OCI-LY1 (cell line): Measurements from ENCODE around the gene ANGPTL7.

Source experiments
- H2AFZ ChIP-seq: fragments of 200-600 bp; sonication (generic), shearing (Covaris generic); 2 replicates; pipeline ENCODE4 v1.6.0; 2014; ENCODE audit warnings: antibody characterized with exemption, mild to moderate bottlenecking, low read length
- H3F3A ChIP-seq: fragments of 200-600 bp; sonication (generic), shearing (Covaris generic); 2 replicates; pipeline ENCODE4 v1.6.0; 2014; ENCODE audit warnings: mild to moderate bottlenecking, antibody characterized with exemption, low read length, moderate library complexity; ENCODE audit not compliant: insufficient read depth
- H3K27ac ChIP-seq: fragments of 200-600 bp; sonication (generic); 2 replicates; pipeline ENCODE4 v1.5.1; 2014; ENCODE audit warnings: low read length, mixed run types, mild to moderate bottlenecking, low read depth; ENCODE audit not compliant: poor library complexity, severe bottlenecking
- H3K27me3 ChIP-seq: fragments of 200-600 bp; sonication (generic); 2 replicates; pipeline ENCODE4 v1.6.0; 2014; ENCODE audit warnings: antibody characterized with exemption, mild to moderate bottlenecking, low read length, moderate library complexity; ENCODE audit not compliant: insufficient read depth
- H3K36me3 ChIP-seq: fragments of 200-600 bp; sonication (generic); 2 replicates; pipeline ENCODE4 v1.6.1; 2014; ENCODE audit warnings: mild to moderate bottlenecking, antibody characterized with exemption, low read length, moderate library complexity, mixed read lengths; ENCODE audit not compliant: insufficient read depth
- H3K4me1 ChIP-seq: fragments of 200-600 bp; sonication (generic); 2 replicates; pipeline ENCODE4 v1.5.1; 2014; ENCODE audit warnings: mild to moderate bottlenecking, low read length, moderate library complexity; ENCODE audit not compliant: insufficient read depth, severe bottlenecking
- H3K4me2 ChIP-seq: fragments of 200-600 bp; sonication (generic), shearing (Covaris generic); 2 replicates; pipeline ENCODE4 v1.6.1; 2014; ENCODE audit warnings: low read length
- H3K4me3 ChIP-seq: fragments of 200-600 bp; sonication (generic); 2 replicates; pipeline ENCODE4 v1.5.1; 2014; ENCODE audit warnings: low read length, low read depth, mild to moderate bottlenecking, mixed read lengths; ENCODE audit not compliant: poor library complexity, severe bottlenecking
- H3K79me2 ChIP-seq: fragments of 200-600 bp; shearing (Covaris generic); 2 replicates; pipeline ENCODE4 v1.6.1; 2016; ENCODE audit warnings: mixed run types, low read length, mixed read lengths; ENCODE audit not compliant: insufficient read depth
- H3K9ac ChIP-seq: fragments of 200-600 bp; sonication (generic), shearing (Covaris generic); 2 replicates; pipeline ENCODE4 v1.6.1; 2014; ENCODE audit warnings: mild to moderate bottlenecking, low read length, mixed read lengths
- H3K9me2 ChIP-seq: fragments of 200-600 bp; sonication (generic), shearing (Covaris generic); 2 replicates; pipeline ENCODE4 v1.6.1; 2014; ENCODE audit warnings: low read depth, mild to moderate bottlenecking, low read length, mixed read lengths
- H3K9me3 ChIP-seq: fragments of 200-600 bp; shearing (Covaris generic); 2 replicates; pipeline ENCODE4 v1.6.1; 2014; ENCODE audit warnings: low read length, mixed read lengths
- H4K20me1 ChIP-seq: fragments of 200-600 bp; sonication (generic), shearing (Covaris generic); 2 replicates; pipeline ENCODE4 v1.6.0; 2016; ENCODE audit warnings: mild to moderate bottlenecking, low read length; ENCODE audit not compliant: insufficient read depth
- EZH2 ChIP-seq: fragments of 200-600 bp; sonication (generic), shearing (Covaris generic); IDR thresholded peaks from 2 replicates; pipeline ENCODE4 v1.8.0; 2017; ENCODE audit warnings: borderline replicate concordance, mixed run types, mild to moderate bottlenecking, antibody characterized with exemption, low read length, moderate library complexity, mixed read lengths
- TF ChIP-seq, protein P1 (sequence below): fragments of 200-600 bp; sonication (generic), shearing (Covaris generic); IDR thresholded peaks from 2 replicates; pipeline ENCODE4 v1.5.1; 2017; ENCODE audit warnings: mild to moderate bottlenecking, antibody characterized with exemption, low read length, moderate library complexity, mixed read lengths

Gene ANGPTL7

DNA sequence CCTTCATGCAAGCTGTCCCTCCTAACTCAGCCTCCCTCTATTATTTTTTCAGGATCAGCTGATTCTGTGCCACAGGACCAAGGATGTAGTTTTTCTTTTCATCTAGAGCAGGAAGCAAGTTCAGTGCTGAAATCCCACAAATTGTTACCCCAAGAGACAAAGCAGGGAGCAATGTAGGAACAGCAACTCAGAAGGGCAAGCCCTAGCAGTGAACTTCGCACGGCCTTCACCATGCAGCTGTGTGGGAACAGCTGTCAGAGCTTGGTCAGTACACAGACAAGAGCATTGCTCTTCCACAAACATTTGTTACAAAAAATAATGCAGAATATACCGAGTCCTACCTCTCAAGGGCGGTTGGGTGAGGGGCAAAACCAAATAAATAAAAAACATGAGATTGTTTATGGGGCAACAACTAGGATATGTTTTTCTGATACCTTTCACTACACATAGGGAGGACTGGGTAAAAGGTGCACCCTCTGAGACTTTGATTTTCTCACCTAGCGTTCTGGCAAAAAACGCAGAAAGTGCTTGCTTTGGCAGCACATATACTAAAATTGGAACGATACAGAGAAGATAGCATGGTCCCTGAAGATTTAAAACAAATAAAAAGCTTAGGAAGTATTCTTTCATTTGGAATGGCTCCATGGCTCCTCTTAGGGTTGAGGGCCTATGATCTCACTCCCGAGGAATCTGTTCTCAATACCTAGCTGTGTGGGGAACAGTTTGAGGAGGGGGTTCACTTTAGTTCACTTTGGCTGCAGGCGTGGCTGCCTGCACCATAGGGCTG, 37.1 kb upstream of the ANGPTL7 start:
- Histone ChIP-seq H3K4me2 (no peak overlapping the region), H3K4me3 (no peak overlapping the region), H3K79me2 (no peaks in the 10 kb centered on the region), H3K27ac (no peak overlapping the region), H3K27me3 (no peaks in the 10 kb centered on the region), H3F3A (no peaks in the 10 kb centered on the region), H3K9ac (no peak overlapping the region), H3K9me3 (no peaks in the 10 kb centered on the region), H3K9me2 (no peaks in the 10 kb centered on the region), H3K36me3 (peaks cover 74% of the 10 kb centered on the region), H3K4me1 (no peaks in the 10 kb centered on the region), H2AFZ (no peak overlapping the region), H4K20me1 (no peaks in the 10 kb centered on the region)
- TF ChIP-seq, protein P1, sequence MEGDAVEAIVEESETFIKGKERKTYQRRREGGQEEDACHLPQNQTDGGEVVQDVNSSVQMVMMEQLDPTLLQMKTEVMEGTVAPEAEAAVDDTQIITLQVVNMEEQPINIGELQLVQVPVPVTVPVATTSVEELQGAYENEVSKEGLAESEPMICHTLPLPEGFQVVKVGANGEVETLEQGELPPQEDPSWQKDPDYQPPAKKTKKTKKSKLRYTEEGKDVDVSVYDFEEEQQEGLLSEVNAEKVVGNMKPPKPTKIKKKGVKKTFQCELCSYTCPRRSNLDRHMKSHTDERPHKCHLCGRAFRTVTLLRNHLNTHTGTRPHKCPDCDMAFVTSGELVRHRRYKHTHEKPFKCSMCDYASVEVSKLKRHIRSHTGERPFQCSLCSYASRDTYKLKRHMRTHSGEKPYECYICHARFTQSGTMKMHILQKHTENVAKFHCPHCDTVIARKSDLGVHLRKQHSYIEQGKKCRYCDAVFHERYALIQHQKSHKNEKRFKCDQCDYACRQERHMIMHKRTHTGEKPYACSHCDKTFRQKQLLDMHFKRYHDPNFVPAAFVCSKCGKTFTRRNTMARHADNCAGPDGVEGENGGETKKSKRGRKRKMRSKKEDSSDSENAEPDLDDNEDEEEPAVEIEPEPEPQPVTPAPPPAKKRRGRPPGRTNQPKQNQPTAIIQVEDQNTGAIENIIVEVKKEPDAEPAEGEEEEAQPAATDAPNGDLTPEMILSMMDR, result no peak
- TF ChIP-seq EZH2, result no peak

DNA sequence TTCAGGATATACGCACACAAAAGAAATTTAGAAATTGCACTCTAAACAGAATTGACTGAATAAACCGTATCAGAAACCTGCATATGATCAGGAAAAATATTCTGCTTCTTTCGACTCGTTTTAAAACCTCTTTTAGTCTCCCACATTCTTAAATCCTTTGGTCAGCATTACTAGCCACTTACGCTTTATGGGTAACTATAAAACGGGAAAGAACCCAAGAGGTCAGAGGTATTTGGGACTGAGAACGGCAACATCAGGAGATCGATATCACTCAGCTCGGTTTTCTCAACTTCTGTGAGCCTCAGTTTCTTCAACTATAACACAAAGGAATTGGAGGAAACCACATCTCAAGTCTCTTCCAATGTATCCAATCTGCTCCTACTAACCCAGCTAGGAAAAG, 36.4 kb upstream of the ANGPTL7 start:
- Histone ChIP-seq H2AFZ (no peak overlapping the region), H3K9me3 (no peaks in the 10 kb centered on the region), H4K20me1 (no peaks in the 10 kb centered on the region), H3K4me1 (peaks cover 1% of the 10 kb centered on the region), H3K27ac (no peak overlapping the region), H3F3A (no peaks in the 10 kb centered on the region), H3K9me2 (no peaks in the 10 kb centered on the region), H3K79me2 (no peaks in the 10 kb centered on the region), H3K4me3 (no peak overlapping the region), H3K9ac (no peak overlapping the region), H3K36me3 (peaks cover 73% of the 10 kb centered on the region), H3K27me3 (no peaks in the 10 kb centered on the region), H3K4me2 (no peak overlapping the region)
- no peak for TF ChIP-seq EZH2
- TF ChIP-seq, protein P1, result no peak

DNA sequence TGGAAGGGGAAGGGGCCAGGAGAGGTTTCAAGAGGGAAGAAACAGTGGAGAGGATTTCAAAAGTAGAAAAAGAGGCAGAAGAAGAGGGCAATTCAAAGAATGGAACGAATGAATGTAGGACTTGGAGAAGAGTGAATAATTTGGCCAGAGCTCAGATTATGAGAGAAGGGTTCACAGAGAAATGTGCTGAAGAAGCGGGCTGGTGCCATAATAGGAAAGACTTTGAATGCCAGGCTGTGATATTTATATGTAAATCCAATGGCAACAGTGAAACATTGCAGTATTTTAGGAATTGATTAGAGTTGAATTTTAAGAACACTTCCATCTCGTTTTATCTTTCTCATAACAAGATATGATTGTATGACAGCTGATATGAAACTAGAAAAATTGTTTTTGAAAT, 36.0 kb upstream of the ANGPTL7 start:
- Histone ChIP-seq H3K4me1 (peaks cover 5% of the 10 kb centered on the region), H3K27me3 (no peaks in the 10 kb centered on the region), H3K9ac (no peak overlapping the region), H3K36me3 (peaks cover 71% of the 10 kb centered on the region), H3K9me2 (no peaks in the 10 kb centered on the region), H3K4me3 (no peak overlapping the region), H3K4me2 (no peak overlapping the region), H4K20me1 (no peaks in the 10 kb centered on the region), H2AFZ (no peak overlapping the region), H3K9me3 (no peaks in the 10 kb centered on the region), H3F3A (no peaks in the 10 kb centered on the region), H3K27ac (no peak overlapping the region), H3K79me2 (no peaks in the 10 kb centered on the region)
- no peak for TF ChIP-seq EZH2
- TF ChIP-seq, protein P1, result no peak
